NCI-H146 treated with DMSO at 0.1 percent for 48 hours (cell line): ENCODE data around the gene DOLPP1.
"Not testable (repeated sequence)": the region's sequence is repeated elsewhere in the genome, so short reads cannot be mapped to it uniquely, and the experiment has no call there.

Experiments
- DNase-seq: peaks from one replicate; lab custom pipeline; 2025; ENCODE audit not compliant: unreplicated experiment; lab: John Stamatoyannopoulos, UW

Gene DOLPP1

DNA sequence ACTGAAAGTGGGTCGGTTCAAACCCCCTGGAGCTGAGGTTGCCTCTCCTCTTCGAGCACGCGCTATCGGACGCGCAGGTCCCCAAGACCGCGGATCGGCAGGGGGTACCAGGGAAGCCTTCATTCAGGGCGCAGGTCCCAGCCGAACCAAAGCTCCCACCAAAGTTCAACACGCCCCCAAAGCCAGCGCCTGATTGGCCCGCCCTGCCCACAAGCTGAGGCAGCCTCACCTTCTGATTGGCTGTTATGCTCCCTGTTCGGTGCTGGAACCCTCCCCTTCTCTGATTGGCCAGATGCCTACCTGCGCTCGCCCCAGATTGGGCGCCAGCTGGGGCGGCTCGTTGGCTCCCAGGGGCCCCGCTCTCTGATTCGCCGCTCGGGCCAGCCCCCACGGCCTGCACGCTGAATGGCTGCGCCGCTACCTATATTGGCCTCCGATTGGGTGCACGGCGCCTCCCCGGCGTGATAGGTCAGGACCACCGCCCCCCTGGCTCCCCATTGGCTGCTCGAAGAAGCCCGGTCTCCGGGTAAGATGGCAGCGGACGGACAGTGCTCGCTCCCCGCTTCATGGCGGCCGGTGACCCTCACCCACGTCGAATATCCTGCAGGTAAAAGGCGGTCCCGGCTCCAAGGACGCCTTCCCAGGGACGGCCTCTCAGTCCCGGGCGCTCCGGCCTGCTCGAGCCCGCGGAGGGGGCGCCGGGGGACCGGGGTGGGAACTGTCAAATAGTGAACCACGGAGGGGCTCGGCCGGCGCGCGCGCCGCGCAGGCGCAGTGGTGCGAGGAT is at the start of gene DOLPP1:
TSS of gene DOLPP1 (plus strand) at position 511 of the 787 bp plus-strand sequence. CDS start at position 532, 21 bp downstream.
- peak; percentile 91 for DNase-seq

GRCh38 chr9:129031514-129031913 is 49.4 kb upstream of the DOLPP1 start:
- no peak for DNase-seq

GRCh38 chr9:129032541-129033159 is 48.3 kb upstream of the DOLPP1 start:
- DNase-seq: no peak

GRCh38 chr9:129033216-129033615 is 47.7 kb upstream of the DOLPP1 start:
- no peak for DNase-seq

DNA sequence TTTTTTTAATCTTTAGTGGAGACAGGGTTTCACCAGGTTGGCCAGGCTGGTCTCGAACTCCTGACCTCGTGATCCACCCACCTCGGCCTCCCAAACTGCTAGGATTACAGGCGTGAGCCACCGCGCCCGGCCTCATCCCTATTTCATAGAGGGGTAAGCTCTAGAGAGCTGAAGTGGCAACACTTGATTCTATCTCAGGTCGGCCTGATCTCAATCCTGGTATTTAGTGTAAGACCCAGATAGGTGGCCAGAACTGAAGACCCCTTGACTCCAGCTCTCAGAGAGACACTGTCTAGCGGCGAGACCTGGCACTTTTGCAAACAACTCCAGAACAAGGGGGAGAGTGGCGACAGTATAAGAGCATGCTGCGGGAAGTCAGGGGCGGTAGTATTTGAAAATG is 45.1 kb upstream of the DOLPP1 start:
- not testable (repeated sequence) for DNase-seq

- peak; percentile 96 for DNase-seq
Observed at GRCh38 chr9:129036241-129036922, 44.5 kb upstream of the DOLPP1 start, which contains the start of gene MIGA2. Gene MIGA2, plus strand, starts transcription at chr9:129036626. Its CDS starts 3,969 bp downstream, at chr9:129040595.

DNA sequence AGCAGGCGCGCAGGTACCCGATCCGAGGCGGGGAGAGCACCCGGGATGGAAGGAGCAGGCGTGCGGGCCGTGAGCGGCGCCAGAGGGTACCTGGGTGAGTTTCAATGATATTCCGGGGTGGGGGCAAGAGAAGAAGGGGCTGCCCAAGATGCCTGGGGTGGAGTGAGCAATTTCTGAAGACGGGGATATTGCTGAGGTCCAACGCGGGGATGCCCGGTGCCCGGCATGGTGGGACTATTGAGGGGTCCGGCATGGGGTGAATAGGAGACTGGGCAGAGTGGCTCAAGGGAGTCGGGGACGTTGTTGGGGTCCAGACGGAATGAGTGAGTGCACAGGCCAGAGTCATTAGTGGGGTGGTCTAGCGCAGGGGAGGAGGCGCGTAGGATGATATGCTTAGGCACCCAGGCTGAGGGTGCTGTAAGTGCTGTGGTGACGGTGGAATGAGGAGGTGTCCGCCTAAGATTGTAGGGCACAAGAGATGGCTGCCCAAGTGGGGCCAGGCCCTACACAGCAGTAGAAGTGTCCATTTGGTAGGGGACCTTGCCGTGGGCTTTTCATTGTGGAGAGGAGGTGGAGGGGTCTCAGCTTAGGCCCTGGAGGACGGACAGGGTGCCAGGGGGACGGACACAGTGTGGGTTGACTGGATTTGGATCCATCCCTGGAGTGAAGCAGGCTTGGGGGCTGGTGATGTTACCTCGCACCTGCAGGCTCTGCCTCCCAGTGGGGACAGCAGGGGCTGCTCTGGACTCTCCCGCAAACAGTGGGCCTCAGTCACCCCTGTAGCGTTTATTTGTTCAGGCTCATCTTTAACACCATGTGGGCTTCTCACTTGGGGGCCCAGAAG is 43.8 kb upstream of the DOLPP1 start:
- no peak for DNase-seq

DNA sequence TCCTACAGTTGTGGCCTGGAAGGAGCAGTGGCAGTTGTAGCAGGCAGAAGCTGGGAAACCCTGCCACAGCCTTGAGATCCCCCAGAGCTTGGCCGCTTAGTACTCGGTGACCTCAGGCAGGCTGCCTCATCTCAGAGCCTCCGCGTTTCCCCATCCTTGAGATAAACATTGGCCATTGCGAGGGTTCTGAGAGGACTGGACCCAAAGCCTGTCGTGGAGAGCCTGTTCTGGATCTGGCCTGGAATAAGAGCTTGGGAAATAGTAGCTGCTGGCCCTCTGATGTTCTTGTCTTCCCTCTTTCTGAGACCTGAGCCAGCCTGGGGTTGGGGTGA is 43.2 kb upstream of the DOLPP1 start:
- no peak for DNase-seq

GRCh38 chr9:129038109-129038852 is 42.6 kb upstream of the DOLPP1 start:
- no peak for DNase-seq

GRCh38 chr9:129040113-129040643 is 40.7 kb upstream of the DOLPP1 start:
- DNase-seq: no peak

- DNase-seq: no peak
Observed at GRCh38 chr9:129042016-129042415, 38.9 kb upstream of the DOLPP1 start.

GRCh38 chr9:129052592-129052991 is 28.3 kb upstream of the DOLPP1 start:
- no peak for DNase-seq

- no peak for DNase-seq
Observed at GRCh38 chr9:129053020-129053419, 27.9 kb upstream of the DOLPP1 start.

- DNase-seq: no peak
Observed at GRCh38 chr9:129054163-129054851, 26.6 kb upstream of the DOLPP1 start.

- DNase-seq: no peak
Observed at GRCh38 chr9:129058965-129059795, 21.7 kb upstream of the DOLPP1 start.

DNA sequence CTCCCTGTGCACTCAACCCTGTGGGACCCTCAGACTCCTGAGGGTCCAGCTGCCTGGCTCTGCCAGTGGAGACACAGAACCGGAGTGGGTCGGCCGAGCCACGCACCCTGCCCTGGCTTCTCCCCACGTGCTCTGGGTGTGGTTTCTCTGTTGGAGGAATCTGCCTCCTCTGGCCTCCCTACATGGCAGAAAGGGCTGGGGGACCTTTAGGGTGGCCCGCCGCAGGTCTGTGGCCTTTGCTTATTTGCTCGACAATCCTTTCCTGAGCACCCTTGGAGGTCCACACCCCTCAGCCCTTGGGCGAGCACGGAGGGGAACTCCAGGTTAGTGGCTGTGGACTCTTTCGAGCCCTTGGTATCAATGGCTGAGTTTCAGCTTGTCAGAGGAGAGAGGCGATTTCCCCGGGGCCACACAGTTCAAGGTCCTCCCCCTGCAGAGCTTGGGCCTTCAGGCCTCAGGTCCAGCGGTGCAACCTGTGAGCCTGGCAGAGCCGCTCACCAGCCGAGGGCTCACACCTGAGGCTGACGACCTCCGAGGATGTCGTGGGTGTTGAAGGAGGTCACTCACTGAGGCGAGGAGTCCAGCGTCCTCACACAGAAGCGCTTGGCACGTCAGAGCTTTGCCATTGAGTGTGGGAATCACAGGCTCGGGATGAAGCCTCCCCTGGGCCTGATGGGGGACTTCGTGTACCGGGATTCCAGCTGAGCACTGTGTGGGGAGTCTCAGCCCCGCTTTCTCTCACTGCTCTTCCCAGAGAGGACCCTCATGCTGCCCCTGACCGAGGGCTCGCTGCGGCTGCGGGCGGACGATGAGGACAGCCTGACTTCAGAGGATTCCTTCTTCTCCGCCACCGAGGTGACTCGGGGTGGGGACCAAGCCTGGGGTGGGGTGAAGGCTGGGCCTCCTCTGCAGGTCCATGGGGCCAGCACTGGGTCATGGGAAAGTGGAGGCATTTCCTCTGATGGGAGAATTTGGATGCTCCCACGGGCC is 20.8 kb upstream of the DOLPP1 start:
- no peak for DNase-seq

DNA sequence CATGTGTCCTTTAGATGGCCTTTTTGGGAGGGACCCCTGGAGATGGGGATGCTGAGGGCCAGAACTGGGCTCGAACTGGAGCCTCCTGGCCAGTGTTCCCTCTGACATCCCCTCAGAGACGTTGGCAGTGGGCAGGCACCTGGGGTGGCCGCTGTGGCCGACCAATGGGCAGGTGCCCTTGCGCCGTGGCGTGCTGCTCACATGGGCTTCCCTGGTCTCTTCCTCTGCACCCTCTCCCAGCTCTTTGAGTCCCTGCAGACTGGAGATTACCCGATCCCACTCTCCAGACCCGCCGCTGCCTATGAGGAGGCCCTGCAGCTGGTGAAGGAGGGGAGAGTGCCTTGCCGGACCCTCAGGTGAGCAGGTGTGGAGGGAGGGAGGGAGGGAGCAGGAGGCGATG is 19.9 kb upstream of the DOLPP1 start:
- DNase-seq: no peak
